H1 (cell line): ENCODE data around the gene GLOD4. TPM values are rescaled to one million over a fixed set of nuclear protein-coding genes. Genes with fewer than 3 reads are reported as not detected.

ENCODE experiments used
- CTCF ChIA-PET: fragments of 300-600 bp; sonication (Branson Sonifier 250); formaldehyde crosslinking; loops from one replicate; lab custom pipeline; 2021; ENCODE audit not compliant: partially characterized antibody; lab: Charles Lee
- POLR2A ChIA-PET: fragments of 300-600 bp; sonication (Branson Sonifier 250); formaldehyde crosslinking; loops from one replicate; lab custom pipeline; 2021; ENCODE audit warnings: inconsistent platforms; ENCODE audit not compliant: partially characterized antibody; lab: Charles Lee
- DNase-seq, 2 experiments: peaks; one replicate each; pipeline versions ENCODE4 v3.0.0 to v3.0.0-alpha.2; 2010 to 2022; ENCODE audit warnings: low spot score in 2 of 2, low read depth in 1 of 2, mixed read lengths in 1 of 2
- FAIRE-seq: peaks from 2 replicates; lab custom pipeline; 2011; peaks lifted over from hg19 to GRCh38; lab: Jason Lieb, UNC
- H2AFZ ChIP-seq: 2 replicates; pipeline ENCODE4 v1.8.1; 2012; ENCODE audit warnings: low read length, inconsistent platforms
- H2AK5ac ChIP-seq: 2 replicates; pipeline ENCODE4 v1.6.1; 2013; ENCODE audit warnings: low read depth, low read length
- H2BK120ac ChIP-seq: replicated peaks from 2 replicates; pipeline ENCODE3; 2013; ENCODE audit warnings: low read depth, low read length, inconsistent platforms
- H2BK12ac ChIP-seq: 2 replicates; pipeline ENCODE4 v1.6.1; 2013; ENCODE audit warnings: low read depth, low read length
- H2BK15ac ChIP-seq: 2 replicates; pipeline ENCODE4 v1.6.1; 2013; ENCODE audit warnings: low read length
- H2BK20ac ChIP-seq: 2 replicates; pipeline ENCODE4 v1.6.1; 2013; ENCODE audit warnings: low read length
- H2BK5ac ChIP-seq: 2 replicates; pipeline ENCODE4 v1.6.1; 2013; ENCODE audit warnings: low read depth, low read length
- H3K14ac ChIP-seq: 2 replicates; pipeline ENCODE4 v1.6.1; 2013; ENCODE audit warnings: inconsistent platforms; ENCODE audit not compliant: insufficient read length
- H3K18ac ChIP-seq: 2 replicates; pipeline ENCODE4 v1.6.1; 2013; ENCODE audit warnings: low read length; ENCODE audit errors: extremely low read depth
- H3K23ac ChIP-seq: 2 replicates; pipeline ENCODE4 v1.6.1; 2013; ENCODE audit warnings: inconsistent platforms; ENCODE audit not compliant: insufficient read length
- H3K23me2 ChIP-seq: 2 replicates; pipeline ENCODE4 v1.6.1; 2013; ENCODE audit warnings: low read depth, low read length
- H3K27ac ChIP-seq: 2 replicates; pipeline ENCODE4 v1.6.1; 2011; ENCODE audit warnings: low read depth, low read length, inconsistent platforms
- H3K27me3 ChIP-seq, 4 experiments: replicated peaks in 1 of 4; 1 replicate in 1 of 4; 2 replicates in 3 of 4; pipeline versions ENCODE4 v1.6.1 to v1.8.1; 2011 to 2013; ENCODE audit warnings: low read length in 3 of 4, mild to moderate bottlenecking in 3 of 4, inconsistent platforms in 2 of 4, mixed read lengths in 2 of 4, moderate library complexity in 1 of 4; ENCODE audit not compliant: control insufficient read depth in 3 of 4, insufficient read depth in 3 of 4; ENCODE audit errors: extremely low read depth in 1 of 4
- H3K36me3 ChIP-seq, 4 experiments: 2 replicates each; pipeline versions ENCODE4 v1.6.1 to v1.8.1; 2011 to 2013; ENCODE audit warnings: mild to moderate bottlenecking in 4 of 4, low read length in 3 of 4, moderate library complexity in 2 of 4, control low read depth in 1 of 4, inconsistent platforms in 1 of 4; ENCODE audit not compliant: insufficient read depth in 4 of 4, control insufficient read depth in 2 of 4
- H3K4ac ChIP-seq: replicated peaks from 2 replicates; pipeline ENCODE3; 2013; ENCODE audit warnings: low read length, low read depth, mixed read lengths, inconsistent platforms; ENCODE audit not compliant: insufficient read length
- H3K4me1 ChIP-seq, 4 experiments: replicated peaks in 1 of 4; 1 replicate in 1 of 4; 2 replicates in 3 of 4; pipeline versions ENCODE4 v1.6.1 to v1.8.1; 2011 to 2013; ENCODE audit warnings: low read length in 3 of 4, inconsistent platforms in 2 of 4, mixed read lengths in 1 of 4; ENCODE audit not compliant: insufficient read depth in 4 of 4, control insufficient read depth in 3 of 4
- H3K4me2 ChIP-seq, 2 experiments: 2 replicates each; pipeline versions ENCODE4 v1.6.1 to v1.8.1; 2011 to 2013; ENCODE audit warnings: low read depth in 2 of 2, low read length in 2 of 2, control low read depth in 1 of 2, inconsistent platforms in 1 of 2, mild to moderate bottlenecking in 1 of 2; ENCODE audit not compliant: insufficient read depth in 1 of 2
- H3K4me3 ChIP-seq, 4 experiments: fragments of 200-600, 300-600 bp in 1 of 4; sonication (generic), shearing (Covaris generic), sonication (Bioruptor Twin) in 1 of 4; 2 replicates each; pipeline versions ENCODE4 v1.5.1 to v1.8.1; 2011 to 2016; ENCODE audit warnings: low read length in 4 of 4, low read depth in 3 of 4, control low read depth in 2 of 4, inconsistent platforms in 2 of 4, mild to moderate bottlenecking in 2 of 4, mixed read lengths in 1 of 4, moderate library complexity in 1 of 4; ENCODE audit not compliant: insufficient read depth in 2 of 4; ENCODE audit errors: extremely low read depth in 1 of 4
- H3K56ac ChIP-seq: replicated peaks from 2 replicates; pipeline ENCODE3; 2013; ENCODE audit warnings: low read depth, mild to moderate bottlenecking, mixed read lengths, low read length, inconsistent platforms; ENCODE audit not compliant: insufficient read length
- H3K79me1 ChIP-seq: 2 replicates; pipeline ENCODE4 v1.6.1; 2013; ENCODE audit warnings: low read depth, low read length, control low read depth
- H3K79me2 ChIP-seq, 2 experiments: 2 replicates each; pipeline versions ENCODE4 v1.6.1 to v1.8.1; 2012 to 2013; ENCODE audit warnings: low read length in 2 of 2, mild to moderate bottlenecking in 2 of 2, inconsistent platforms in 1 of 2; ENCODE audit not compliant: insufficient read depth in 2 of 2, control insufficient read depth in 1 of 2
- H3K9ac ChIP-seq, 4 experiments: replicated peaks in 1 of 4; 1 replicate in 1 of 4; 2 replicates in 3 of 4; pipeline versions ENCODE4 v1.6.1 to v1.8.1; 2011 to 2013; ENCODE audit warnings: low read depth in 3 of 4, low read length in 3 of 4, control low read depth in 2 of 4, mild to moderate bottlenecking in 2 of 4, moderate library complexity in 2 of 4, inconsistent platforms in 1 of 4; ENCODE audit errors: extremely low read depth in 1 of 4
- H3K9me3 ChIP-seq, 2 experiments: 2 replicates each; pipeline versions ENCODE4 v1.6.1 to v1.8.1; 2012 to 2013; ENCODE audit warnings: mild to moderate bottlenecking in 2 of 2, moderate library complexity in 2 of 2, control low read depth in 1 of 2, inconsistent platforms in 1 of 2, low read depth in 1 of 2, low read length in 1 of 2, mixed read lengths in 1 of 2; ENCODE audit not compliant: insufficient read depth in 2 of 2
- H4K20me1 ChIP-seq, 2 experiments: replicated peaks in 1 of 2; 2 replicates each; pipeline versions ENCODE3 to v1.8.1; 2011 to 2013; ENCODE audit warnings: inconsistent platforms in 2 of 2, low read length in 2 of 2, mild to moderate bottlenecking in 1 of 2; ENCODE audit not compliant: insufficient read depth in 2 of 2, control insufficient read depth in 1 of 2
- H4K5ac ChIP-seq: 2 replicates; pipeline ENCODE4 v1.6.1; 2013; ENCODE audit warnings: low read length, low read depth, mixed read lengths, inconsistent platforms; ENCODE audit not compliant: insufficient read length
- H4K8ac ChIP-seq: 2 replicates; pipeline ENCODE4 v1.8.0; 2013; ENCODE audit warnings: mild to moderate bottlenecking, moderate library complexity, low read length, inconsistent platforms; ENCODE audit not compliant: insufficient read depth; ENCODE audit errors: extremely low read depth
- H4K91ac ChIP-seq: replicated peaks from 2 replicates; pipeline ENCODE3; 2013; ENCODE audit warnings: low read length, mixed read lengths, inconsistent platforms; ENCODE audit not compliant: insufficient read length
- BCL11A ChIP-seq, 2 experiments: IDR thresholded peaks; one replicate each; pipeline ENCODE4 v1.6.1; 2011; ENCODE audit warnings: low read depth in 2 of 2, low read length in 2 of 2, mild to moderate bottlenecking in 2 of 2
- CHD1 ChIP-seq: IDR thresholded peaks from 2 replicates; pipeline ENCODE4 v1.6.1; 2012; ENCODE audit warnings: low read depth, low read length, improper control_type of control experiment
- CHD2 ChIP-seq: IDR thresholded peaks from 2 replicates; pipeline ENCODE4 v1.6.1; 2012; ENCODE audit warnings: low read length, improper control_type of control experiment
- NANOG ChIP-seq: IDR thresholded peaks from 2 replicates; pipeline ENCODE4 v1.6.1; 2011; ENCODE audit warnings: low read length, low read depth, mild to moderate bottlenecking, inconsistent platforms; ENCODE audit not compliant: insufficient read depth, poor library complexity, severe bottlenecking
- SAP30 ChIP-seq: fragments of 300-600 bp; sonication (generic); IDR thresholded peaks from 2 replicates; pipeline ENCODE4 v1.7.1; 2012; ENCODE audit warnings: low read length, moderate library complexity, mild to moderate bottlenecking, inconsistent platforms; ENCODE audit not compliant: insufficient read depth, insufficient replicate concordance
- TAF1 ChIP-seq: IDR thresholded peaks from 2 replicates; pipeline ENCODE4 v1.6.1; 2011; ENCODE audit warnings: mild to moderate bottlenecking, low read depth, low read length
- WGBS, 2 experiments: shearing (Covaris generic) in 1 of 2; methylation state at CpG; one replicate each; pipeline versions ENCODE4 v1.1.6 to v1.1.7; 2013 to 2015; ENCODE audit warnings: low lambda C conversion rate in 2 of 2, mixed read lengths in 2 of 2, inconsistent platforms in 1 of 2, low coverage in 1 of 2, missing lambda C conversion rate in 1 of 2; ENCODE audit not compliant: insufficient replicate concordance in 2 of 2, insufficient coverage in 1 of 2, insufficient read length in 1 of 2; ENCODE audit errors: extremely low coverage in 1 of 2, missing lambda C conversion rate in 1 of 2; 5-methylcytosine and 5-hydroxymethylcytosine counted together
- polyA plus RNA-seq, 7 experiments: library from polyadenylated mRNA; depleted of rRNA in 3 of 7; stranded (reverse) in 5 of 7; unstranded in 2 of 7; fragments of >200 nt in 5 of 7; fragments of 200-250 nt in 2 of 7; gene quantifications; 1 replicate in 5 of 7; 2 replicates in 1 of 7; 4 replicates in 1 of 7; pipeline versions ENCODE4 v1.2.1 to v1.2.3, GENCODE V29; 2011 to 2013; ENCODE audit warnings: missing spikeins in 2 of 7, mixed read lengths in 2 of 7
- total RNA-seq: library from RNA; stranded (reverse); fragmentation: NEBNext Ultra II Directional; extraction: Animal tissue kit (Norgen Biotek cat#: 25700); gene quantifications from 2 replicates; pipeline ENCODE4 v1.2.1, GENCODE V29; 2021

Gene GLOD4
- total and polyA plus RNA-seq, 2 of the 8 experiments (the other 6 are each of a cell fraction or from before 2014, with no cell fraction given): 36.8 to 81.3 TPM

DNA sequence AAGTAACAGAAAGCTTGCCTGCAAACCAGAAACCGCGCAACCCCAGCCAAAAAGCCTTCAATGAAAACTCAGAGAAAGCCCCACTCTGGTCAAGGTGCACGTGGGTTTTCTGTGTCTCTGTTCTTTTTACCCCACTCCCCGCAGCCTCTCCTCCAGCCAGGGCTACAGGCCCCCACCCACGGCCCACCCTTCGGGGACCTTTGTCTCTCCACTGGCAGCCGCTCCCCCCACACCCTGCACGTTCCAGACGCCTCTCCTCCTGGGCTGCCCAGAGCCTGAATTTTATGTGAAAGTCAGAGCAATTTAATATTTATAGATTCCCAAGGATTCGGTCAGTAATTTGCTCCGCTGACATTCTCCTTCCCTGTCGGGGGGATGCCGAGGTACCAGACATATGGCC, 24.3 kb upstream of the GLOD4 start:
- no peak overlapping the region for H3K56ac ChIP-seq
- no peak overlapping the region for H2BK15ac ChIP-seq
- H3K79me2 ChIP-seq: no peaks in the 10 kb centered on the region
- CTCF ChIA-PET: interaction anchor here (2.6 kb wide), 1 partner anchor 174 kb away, joined by 10 read pairs; no protein-coding TSS in a partner anchor
- H2AK5ac ChIP-seq: no peak overlapping the region
- no peak overlapping the region for H2BK120ac ChIP-seq
- H3K36me3 ChIP-seq: peaks cover 0 to 3% (median under 1%) of the 10 kb centered on the region in 4 experiments; a peak in 2 of 8 replicates
- POLR2A ChIA-PET: interaction anchor here (0.8 kb wide), 1 partner anchor 16 kb away, joined by 3 read pairs; no protein-coding TSS in a partner anchor
- H3K4me3 ChIP-seq: no peak overlapping the region
- WGBS, 2 experiments: 89% methylated on average over 12 of the region's 13 CpGs; no CpG with 5 or more reads in 1 of the 2 experiments
- no peak overlapping the region; a peak in 1 of 7 replicates for H3K9ac ChIP-seq
- no peak for DNase-seq
- peaks cover 0 to 5% (median 4%) of the 10 kb centered on the region in 4 experiments; a peak in 3 of 7 replicates for H3K4me1 ChIP-seq
- H3K79me1 ChIP-seq: no peaks in the 10 kb centered on the region
- H3K9me3 ChIP-seq: no peaks in the 10 kb centered on the region
- no peak overlapping the region for H2BK12ac ChIP-seq
- no peak for FAIRE-seq
- no peak overlapping the region for H2BK20ac ChIP-seq
- no peak overlapping the region for H4K5ac ChIP-seq
- H4K20me1 ChIP-seq: peaks cover 0 to 6% of the 10 kb centered on the region in 2 experiments
- no peaks in the 10 kb centered on the region for H3K23me2 ChIP-seq
- no peak overlapping the region for H2BK5ac ChIP-seq
- no peak overlapping the region for H3K4me2 ChIP-seq
- H3K14ac ChIP-seq: no peak overlapping the region
- no peak overlapping the region for H3K23ac ChIP-seq
- no peaks in the 10 kb centered on the region for H3K27me3 ChIP-seq
- H3K27ac ChIP-seq: no peak overlapping the region
- no peak overlapping the region for H2AFZ ChIP-seq
- H4K8ac ChIP-seq: no peak overlapping the region
- no peak overlapping the region for H4K91ac ChIP-seq
- no peak overlapping the region for H3K4ac ChIP-seq
- no peak overlapping the region for H3K18ac ChIP-seq
- TF ChIP-seq BCL11A (IDR thresholded peaks at IDR 0.05; ENCODE audit: low read depth in 2 of 2, low read length in 2 of 2) (no peak), SAP30 (no peak), NANOG (no peak), CHD2 (no peak), TAF1 (no peak), CHD1 (no peak)
